Ishikawa (cell line): Measurements from ENCODE around the gene KCNK7.
A peak's percentile ranks its signal among the peaks of the same experiment; 100 is the strongest.

Source experiments
- CEBPB ChIP-seq: IDR thresholded peaks from 2 replicates; pipeline ENCODE4 v1.6.1; 2012
- CREB1 ChIP-seq: IDR thresholded peaks from 2 replicates; pipeline ENCODE4 v1.6.1; 2012; ENCODE audit warnings: low read depth
- EGR1 ChIP-seq: IDR thresholded peaks from 2 replicates; pipeline ENCODE4 v1.6.1; 2012
- EP300 ChIP-seq: IDR thresholded peaks from 2 replicates; pipeline ENCODE4 v1.6.1; 2012; ENCODE audit warnings: borderline replicate concordance
- FOXM1 ChIP-seq: IDR thresholded peaks from 2 replicates; pipeline ENCODE4 v1.6.1; 2012; ENCODE audit warnings: low read depth, borderline replicate concordance
- MAX ChIP-seq: IDR thresholded peaks from 2 replicates; pipeline ENCODE4 v1.6.1; 2012
- NFIC ChIP-seq: IDR thresholded peaks from 2 replicates; pipeline ENCODE4 v1.6.1; 2012
- RAD21 ChIP-seq: IDR thresholded peaks from 2 replicates; pipeline ENCODE4 v1.6.1; 2012; ENCODE audit warnings: low read depth
- REST ChIP-seq: IDR thresholded peaks from 2 replicates; pipeline ENCODE4 v1.6.1; 2012; ENCODE audit warnings: low read depth, mild to moderate bottlenecking
- TAF1 ChIP-seq: IDR thresholded peaks from 2 replicates; pipeline ENCODE4 v1.6.1; 2012; ENCODE audit warnings: low read depth, mild to moderate bottlenecking
- TCF12 ChIP-seq: IDR thresholded peaks from 2 replicates; pipeline ENCODE4 v1.6.1; 2012; ENCODE audit warnings: low read depth
- TEAD4 ChIP-seq: IDR thresholded peaks from 2 replicates; pipeline ENCODE4 v1.6.1; 2012
- USF1 ChIP-seq: IDR thresholded peaks from 2 replicates; pipeline ENCODE4 v1.6.1; 2012
- YY1 ChIP-seq: IDR thresholded peaks from 2 replicates; pipeline ENCODE4 v1.6.1; 2012; ENCODE audit warnings: low read depth
- ZBTB7A ChIP-seq: IDR thresholded peaks from 2 replicates; pipeline ENCODE4 v1.6.1; 2012; ENCODE audit warnings: low read depth

KCNK7 gene

GRCh38 chr11:65554057-65554818 lies 41.4 kb downstream of the KCNK7 start:
- TF ChIP-seq CREB1 (no peak), YY1 (no peak)

GRCh38 chr11:65553301-65554001 lies 42.1 kb downstream of the KCNK7 start:
- TF ChIP-seq TEAD4 (no peak), YY1 (no peak), TAF1 (no peak), MAX (no peak), TCF12 (no peak), CREB1 (no peak), REST (no peak), CEBPB (no peak)

GRCh38 chr11:65552388-65552951 lies 43.1 kb downstream of the KCNK7 start:
- TF ChIP-seq REST (no peak), USF1 (peak; percentile 56; the same call in 1 of the 2 replicates)

- TF ChIP-seq TEAD4 (no peak), EP300 (no peak), YY1 (no peak), RAD21 (peak; percentile 58)
These were observed 43.8 kb downstream of the KCNK7 start for GRCh38 chr11:65551572-65552387.

- TF ChIP-seq EP300: no peak
- TF ChIP-seq TCF12: no peak
- TF ChIP-seq TEAD4: no peak
- no peak for TF ChIP-seq RAD21
- TF ChIP-seq FOXM1: no peak
- TF ChIP-seq USF1: no peak
- TF ChIP-seq CEBPB: no peak
- TF ChIP-seq ZBTB7A: no peak
- no peak for TF ChIP-seq NFIC
- no peak for TF ChIP-seq REST
- no peak for TF ChIP-seq EGR1
- TF ChIP-seq CREB1: no peak
- TF ChIP-seq YY1: no peak
- no peak for TF ChIP-seq TAF1
- TF ChIP-seq MAX: no peak
These were observed 46.5 kb downstream of the KCNK7 start for GRCh38 chr11:65549096-65549495.
